HepG2 (cell line): ENCODE data around the gene PTPDC1. TPM values are rescaled to one million over a fixed set of nuclear protein-coding genes. Genes with fewer than 3 reads are reported as not detected.

Source experiments
- ATAC-seq: fragments of 200-7000 bp; cut with Tn5 transposase; 3 replicates; pipeline ENCODE4 v1.9.1; 2020; ENCODE audit warnings: mild to moderate bottlenecking, moderate library complexity
- BruUV-seq: library from RNA; stranded (reverse); fragments of 400-500 nt; replicated peaks from 2 replicates; lab custom pipeline; 2021; lab: Mats Ljungman, UMichigan
- CTCF ChIA-PET: fragments of 300-600 bp; formaldehyde crosslinking; extraction: SDS; loops from one replicate; lab custom pipeline; 2021; ENCODE audit warnings: low total read pairs, inconsistent platforms, low intra/inter-chr PET ratio; lab: Yijun Ruan, JAX
- POLR2A ChIA-PET: fragments of 350-600 bp; sonication (Branson Sonifier 250); formaldehyde crosslinking; loops from one replicate; lab custom pipeline; 2020; ENCODE audit warnings: antibody characterized with exemption, inconsistent platforms; lab: Yijun Ruan, JAX
- DNase-seq: peaks from one replicate; pipeline ENCODE4 v3.0.0-alpha.2; 2015; ENCODE audit warnings: low spot score
- FAIRE-seq: peaks from 3 replicates; lab custom pipeline; 2011; peaks lifted over from hg19 to GRCh38; lab: Jason Lieb, UNC
- H2AFZ ChIP-seq: one replicate; pipeline ENCODE4 v1.6.1; 2011; ENCODE audit warnings: low read length, inconsistent platforms
- H3K27ac ChIP-seq: fragments of 300-600 bp; 3 replicates; pipeline ENCODE4 v1.8.0; 2011; ENCODE audit warnings: mixed run types, mild to moderate bottlenecking, mixed read lengths, low read length, inconsistent platforms; ENCODE audit not compliant: insufficient read depth; ENCODE audit errors: extremely low read length
- H3K27me3 ChIP-seq, 2 experiments: fragments of 200-600 bp in 1 of 2; 2 replicates in 1 of 2; 3 replicates in 1 of 2; pipeline versions ENCODE4 v1.6.0 to v1.8.0; 2011; ENCODE audit warnings: low read length in 2 of 2, mild to moderate bottlenecking in 2 of 2, moderate library complexity in 2 of 2, inconsistent platforms in 1 of 2; ENCODE audit not compliant: insufficient read depth in 2 of 2, control insufficient read depth in 1 of 2
- H3K36me3 ChIP-seq, 2 experiments: fragments of 200-600 bp in 1 of 2; replicated peaks in 1 of 2; 2 replicates in 1 of 2; 3 replicates in 1 of 2; pipeline versions ENCODE4 v1.5.1 to v1.8.0; 2011; ENCODE audit warnings: low read length in 2 of 2, inconsistent platforms in 1 of 2; ENCODE audit not compliant: insufficient read depth in 2 of 2, control insufficient read depth in 1 of 2
- H3K4me1 ChIP-seq: 2 replicates; pipeline ENCODE4 v1.5.1; 2012; ENCODE audit warnings: low read length, inconsistent platforms; ENCODE audit not compliant: insufficient read depth
- H3K4me2 ChIP-seq: 2 replicates; pipeline ENCODE4 v1.6.0; 2011; ENCODE audit warnings: low read depth, low read length, inconsistent platforms
- H3K4me3 ChIP-seq, 3 experiments: fragments of 200-600 bp in 1 of 3; sonication (generic), shearing (Covaris generic) in 1 of 3; replicated peaks in 1 of 3; 2 replicates each; pipeline ENCODE4 v1.5.1; 2011 to 2016; ENCODE audit warnings: low read length in 3 of 3, inconsistent platforms in 2 of 3, low read depth in 2 of 3, mild to moderate bottlenecking in 2 of 3, control low read depth in 1 of 3, mixed read lengths in 1 of 3; ENCODE audit not compliant: insufficient read depth in 1 of 3
- H3K79me2 ChIP-seq: one replicate; pipeline ENCODE4 v1.6.1; 2011; ENCODE audit warnings: low read length, inconsistent platforms; ENCODE audit not compliant: insufficient read depth
- H3K9ac ChIP-seq: 2 replicates; pipeline ENCODE4 v1.6.0; 2011; ENCODE audit warnings: mild to moderate bottlenecking, low read depth, low read length, inconsistent platforms; ENCODE audit not compliant: insufficient read depth
- H3K9me3 ChIP-seq: 2 replicates; pipeline ENCODE4 v1.5.1; 2012; ENCODE audit warnings: mild to moderate bottlenecking, low read length
- H4K20me1 ChIP-seq: 2 replicates; pipeline ENCODE4 v1.6.0; 2011; ENCODE audit warnings: inconsistent platforms, mild to moderate bottlenecking, low read length, moderate library complexity; ENCODE audit not compliant: insufficient read depth
- HMGA1 ChIP-seq: sonication (generic); formaldehyde crosslinking; conservative IDR thresholded peaks from 2 replicates; pipeline ENCODE4 v1.4.0; 2020; ENCODE audit warnings: missing genetic modification reagents
- TOPORS ChIP-seq: sonication (generic); formaldehyde crosslinking; IDR thresholded peaks from 2 replicates; pipeline ENCODE4 v1.8.0; 2023; ENCODE audit warnings: mild to moderate bottlenecking, missing genetic modification reagents
- ZC3H13 ChIP-seq: sonication (generic); formaldehyde crosslinking; IDR thresholded peaks from 2 replicates; pipeline ENCODE4 v1.8.1; 2023; ENCODE audit warnings: mild to moderate bottlenecking, missing genetic modification reagents, moderate library complexity
- ZC3H4 ChIP-seq: sonication (generic); formaldehyde crosslinking; IDR thresholded peaks from 2 replicates; pipeline ENCODE4 v1.4.0; 2020; ENCODE audit warnings: missing genetic modification reagents, borderline replicate concordance
- ZNF672 ChIP-seq: sonication (generic); formaldehyde crosslinking; IDR thresholded peaks from 2 replicates; pipeline ENCODE4 v1.8.1; 2022; ENCODE audit warnings: missing genetic modification reagents
- WGBS: methylation state at CpG from one replicate; pipeline ENCODE4 v1.1.6; 2017; ENCODE audit warnings: low lambda C conversion rate; 5-methylcytosine and 5-hydroxymethylcytosine counted together
- in situ Hi-C: cut with HindIII; loops from 2 replicates; pipeline ENCODE4 v1.10.0; 2017; ENCODE audit warnings: low pct_unique_long_range_greater_than_20kb; ENCODE audit not compliant: extremely low pct_ligation_motif_present
- intact Hi-C: fragments of 100-400 bp; cut with micrococcal nuclease; formaldehyde crosslinking; loops from one replicate; pipeline ENCODE4 v1.10.0; 2022; ENCODE audit not compliant: unreplicated experiment
- polyA plus RNA-seq, 8 experiments: library from polyadenylated mRNA; depleted of rRNA in 3 of 8; stranded (reverse) in 7 of 8; unstranded in 1 of 8; fragments of >200 nt; fragmentation: Illumina TruSeq in 4 of 8; extraction: Trizol in 4 of 8; gene quantifications; 2 replicates each; pipeline versions ENCODE4 v1.2.1 to v1.2.3, GENCODE V29; 2011 to 2016; ENCODE audit warnings: low read depth in 4 of 8, missing spikeins in 1 of 8, mixed read lengths in 1 of 8; ENCODE audit not compliant: insufficient read depth in 1 of 8
- total RNA-seq, 5 experiments: library from RNA; depleted of rRNA; stranded (reverse); fragments of >200 nt; fragmentation: Illumina TruSeq; extraction: Trizol; gene quantifications; 2 replicates each; pipeline ENCODE4 v1.2.3, GENCODE V29; 2016; ENCODE audit warnings: low read depth in 1 of 5
- TF ChIP-seq, protein P1 (sequence below): IDR thresholded peaks from 2 replicates; pipeline ENCODE4 v1.6.1; 2012; ENCODE audit warnings: low read depth, low read length, improper control_type of control experiment
- TF ChIP-seq, protein P2 (sequence below): IDR thresholded peaks from 2 replicates; pipeline ENCODE4 v1.6.1; 2016; ENCODE audit warnings: missing biosample characterization, missing genetic modification reagents, low read depth
- TF ChIP-seq, protein P3 (sequence below), 2 experiments: sonication (generic) in 1 of 2; formaldehyde crosslinking in 1 of 2; IDR thresholded peaks; 2 replicates each; pipeline versions ENCODE4 v1.6.1 to v1.9.0; 2014 to 2022; ENCODE audit warnings: antibody characterized with exemption in 1 of 2, borderline replicate concordance in 1 of 2, inconsistent platforms in 1 of 2, low read depth in 1 of 2, missing genetic modification reagents in 1 of 2

Gene PTPDC1
- total and polyA plus RNA-seq, 2 of the 13 experiments (the other 11 are each of a cell fraction or from before 2014, with no cell fraction given): 6.1 to 8.6 TPM

DNA sequence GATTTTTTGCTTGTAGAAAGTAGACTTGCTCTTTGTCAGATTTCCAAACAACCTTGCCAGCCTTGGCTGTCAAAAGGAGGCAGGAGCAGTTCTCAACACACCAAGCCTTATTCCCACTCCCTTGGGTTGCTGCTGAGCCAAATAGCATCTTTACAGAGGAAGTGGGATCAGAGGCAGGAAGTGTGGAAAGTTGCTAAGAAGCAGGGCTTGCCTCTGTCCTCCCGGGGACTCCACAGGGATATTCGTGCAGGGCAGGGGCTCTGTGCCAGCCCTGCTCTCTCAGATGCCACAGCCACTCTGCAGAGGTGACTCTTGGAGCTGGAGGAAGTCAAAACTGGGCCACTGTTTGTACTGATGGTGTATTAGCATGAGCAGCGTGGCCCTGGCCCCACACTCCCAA lies 24.3 kb downstream of the PTPDC1 start:
- DNase-seq: no peak
- intact Hi-C loops (no loop called here), in situ Hi-C loops (no loop called here)
- Histone ChIP-seq H3K9ac (no peak overlapping the region), H3K4me1 (no peaks in the 10 kb centered on the region), H2AFZ (no peak overlapping the region), H3K4me2 (no peak overlapping the region), H3K36me3 (no peaks in the 10 kb centered on the region), H4K20me1 (no peaks in the 10 kb centered on the region), H3K79me2 (no peaks in the 10 kb centered on the region), H3K9me3 (no peaks in the 10 kb centered on the region), H3K27ac (no peak overlapping the region), H3K27me3 (no peaks in the 10 kb centered on the region), H3K4me3 (no peak overlapping the region)
- 87% methylated on average over 3 of the region's 3 CpGs for WGBS
- CTCF ChIA-PET: no interaction called here
- TF ChIP-seq HMGA1 (CRISPR knock-in tag) (no peak), ZC3H13 (CRISPR knock-in tag) (no peak), TOPORS (CRISPR knock-in tag) (no peak)
- TF ChIP-seq, protein P1, sequence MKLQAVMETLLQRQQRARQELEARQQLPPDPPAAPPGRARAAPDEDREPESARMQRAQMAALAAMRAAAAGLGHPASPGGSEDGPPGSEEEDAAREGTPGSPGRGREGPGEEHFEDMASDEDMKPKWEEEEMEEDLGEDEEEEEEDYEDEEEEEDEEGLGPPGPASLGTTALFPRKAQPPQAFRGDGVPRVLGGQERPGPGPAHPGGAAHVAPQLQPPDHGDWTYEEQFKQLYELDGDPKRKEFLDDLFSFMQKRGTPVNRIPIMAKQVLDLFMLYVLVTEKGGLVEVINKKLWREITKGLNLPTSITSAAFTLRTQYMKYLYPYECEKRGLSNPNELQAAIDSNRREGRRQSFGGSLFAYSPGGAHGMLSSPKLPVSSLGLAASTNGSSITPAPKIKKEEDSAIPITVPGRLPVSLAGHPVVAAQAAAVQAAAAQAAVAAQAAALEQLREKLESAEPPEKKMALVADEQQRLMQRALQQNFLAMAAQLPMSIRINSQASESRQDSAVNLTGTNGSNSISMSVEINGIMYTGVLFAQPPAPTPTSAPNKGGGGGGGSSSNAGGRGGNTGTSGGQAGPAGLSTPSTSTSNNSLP: no peak
- POLR2A ChIA-PET: no interaction called here
- BruUV-seq: no TSS peak
- FAIRE-seq: no peak
- ATAC-seq: no peak

DNA sequence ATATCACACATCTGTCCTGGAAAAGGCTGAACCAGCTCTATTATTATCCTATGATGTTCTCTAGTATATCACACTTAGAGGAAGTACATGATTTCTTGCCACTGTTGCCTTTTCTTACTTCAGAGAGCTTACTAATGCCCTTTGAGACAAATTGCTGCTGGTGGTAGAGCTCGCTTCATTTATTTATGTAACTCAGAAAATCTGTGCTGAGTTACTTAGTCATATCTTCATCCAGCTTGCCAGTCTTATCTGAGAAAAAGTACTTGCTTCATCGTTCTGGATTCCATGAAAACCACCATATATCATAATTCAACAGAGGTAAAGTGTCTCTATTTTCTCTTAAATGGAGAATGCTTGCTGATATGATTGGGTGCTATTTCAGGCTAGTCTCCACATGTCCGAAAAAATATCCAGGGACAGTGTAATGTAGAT lies 26.6 kb downstream of the PTPDC1 start:
- ATAC-seq: no peak
- BruUV-seq: no TSS peak
- H3K27ac ChIP-seq: no peak overlapping the region
- TF ChIP-seq ZC3H4: no peak
- TF ChIP-seq ZNF672: no peak
- TF ChIP-seq, protein P2, sequence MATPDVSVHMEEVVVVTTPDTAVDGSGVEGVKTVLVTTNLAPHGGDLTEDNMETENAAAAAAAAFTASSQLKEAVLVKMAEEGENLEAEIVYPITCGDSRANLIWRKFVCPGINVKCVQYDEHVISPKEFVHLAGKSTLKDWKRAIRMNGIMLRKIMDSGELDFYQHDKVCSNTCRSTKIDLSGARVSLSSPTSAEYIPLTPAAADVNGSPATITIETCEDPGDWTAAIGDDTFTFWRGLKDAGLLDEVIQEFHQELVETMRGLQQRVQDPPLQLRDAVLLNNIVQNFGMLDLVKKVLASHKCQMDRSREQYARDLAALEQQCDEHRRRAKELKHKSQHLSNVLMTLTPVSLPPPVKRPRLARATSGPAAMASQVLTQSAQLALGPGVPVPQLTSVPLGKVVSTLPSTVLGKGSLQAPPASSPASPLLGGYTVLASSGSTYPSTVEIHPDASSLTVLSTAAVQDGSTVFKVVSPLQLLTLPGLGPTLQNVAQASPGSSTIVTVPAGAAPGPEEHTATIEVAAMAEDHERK (CRISPR knock-in tag): no peak
- TF ChIP-seq, protein P3, sequence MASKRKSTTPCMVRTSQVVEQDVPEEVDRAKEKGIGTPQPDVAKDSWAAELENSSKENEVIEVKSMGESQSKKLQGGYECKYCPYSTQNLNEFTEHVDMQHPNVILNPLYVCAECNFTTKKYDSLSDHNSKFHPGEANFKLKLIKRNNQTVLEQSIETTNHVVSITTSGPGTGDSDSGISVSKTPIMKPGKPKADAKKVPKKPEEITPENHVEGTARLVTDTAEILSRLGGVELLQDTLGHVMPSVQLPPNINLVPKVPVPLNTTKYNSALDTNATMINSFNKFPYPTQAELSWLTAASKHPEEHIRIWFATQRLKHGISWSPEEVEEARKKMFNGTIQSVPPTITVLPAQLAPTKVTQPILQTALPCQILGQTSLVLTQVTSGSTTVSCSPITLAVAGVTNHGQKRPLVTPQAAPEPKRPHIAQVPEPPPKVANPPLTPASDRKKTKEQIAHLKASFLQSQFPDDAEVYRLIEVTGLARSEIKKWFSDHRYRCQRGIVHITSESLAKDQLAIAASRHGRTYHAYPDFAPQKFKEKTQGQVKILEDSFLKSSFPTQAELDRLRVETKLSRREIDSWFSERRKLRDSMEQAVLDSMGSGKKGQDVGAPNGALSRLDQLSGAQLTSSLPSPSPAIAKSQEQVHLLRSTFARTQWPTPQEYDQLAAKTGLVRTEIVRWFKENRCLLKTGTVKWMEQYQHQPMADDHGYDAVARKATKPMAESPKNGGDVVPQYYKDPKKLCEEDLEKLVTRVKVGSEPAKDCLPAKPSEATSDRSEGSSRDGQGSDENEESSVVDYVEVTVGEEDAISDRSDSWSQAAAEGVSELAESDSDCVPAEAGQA (IDR thresholded peaks at IDR 0.05; ENCODE audit: low read depth): no peak
- TF ChIP-seq, protein P3 (CRISPR knock-in tag; IDR thresholded peaks at IDR 0.05; ENCODE audit: borderline replicate concordance): no peak

More for the DNA sequence above, 26.6 kb downstream of the PTPDC1 start:
- Histone ChIP-seq H3K9me3 (no peaks in the 10 kb centered on the region), H3K4me1 (no peaks in the 10 kb centered on the region), H4K20me1 (no peaks in the 10 kb centered on the region), H2AFZ (no peak overlapping the region), H3K27me3 (no peaks in the 10 kb centered on the region), H3K9ac (no peak overlapping the region), H3K4me3 (no peak overlapping the region), H3K79me2 (no peaks in the 10 kb centered on the region), H3K4me2 (no peak overlapping the region), H3K36me3 (no peaks in the 10 kb centered on the region)
- FAIRE-seq: no peak
- 84% methylated on average over 3 of the region's 3 CpGs for WGBS
- in situ Hi-C loops: no loop called here
- DNase-seq: no peak
- intact Hi-C loops: no loop called here
- CTCF ChIA-PET: no interaction called here
- POLR2A ChIA-PET: no interaction called here
